ENCODE data around the gene AGPAT2. TPM values are rescaled to one million over a fixed set of nuclear protein-coding genes. Genes with fewer than 3 reads are reported as not detected.

Gene AGPAT2
- total and polyA plus RNA-seq, 2 of the 4 experiments (the other 2 are of a cell fraction) = 16.1 to 39.5 TPM

GRCh38 chr9:136701668-136702053 lies 14.4 kb upstream of the AGPAT2 start:
- dilution Hi-C loops (cut with HindIII; ENCODE audit: low sequenced_read_pairs, unreplicated experiment) = no loop called here
- CTCF ChIA-PET = no interaction called here
- no peak for ATAC-seq (ENCODE audit: low read depth)

More at GRCh38 chr9:136701668-136702053, 14.4 kb upstream of the AGPAT2 start:
- Histone ChIP-seq H2BK15ac (ENCODE audit: low read depth, low read length) (no peak overlapping the region), H2AK9ac (replicated peaks; ENCODE audit: low read depth, low read length, poor library complexity) (no peak overlapping the region), H3K9ac (ENCODE audit: low read depth, low read length) (no peak overlapping the region), H3K56ac (ENCODE audit: extremely low read depth, insufficient read depth, low read length) (no peak overlapping the region), H2AFZ (replicated peaks; ENCODE audit: low read length, poor library complexity) (no peak overlapping the region), H3K14ac (replicated peaks; ENCODE audit: low read depth, low read length) (no peak overlapping the region), H4K5ac (ENCODE audit: low read depth, low read length) (no peak overlapping the region), H3K27me3 (ENCODE audit: control insufficient read depth, insufficient read depth, low read length) (peaks cover 25% of the 10 kb centered on the region), H4K8ac (ENCODE audit: low read depth in 2 of 2, low read length in 2 of 2) (no peak overlapping the region), H3K36me3 (ENCODE audit: control insufficient read depth, insufficient read depth, low read length) (no peaks in the 10 kb centered on the region), H3K4me3 (ENCODE audit: insufficient read depth, low read depth, low read length) (no peak overlapping the region), H4K91ac (ENCODE audit: insufficient read depth, low read depth, low read length) (no peak overlapping the region), H3K4ac (ENCODE audit: low read depth, low read length) (no peak overlapping the region), H3K23ac (ENCODE audit: low read depth, low read length) (no peak overlapping the region), H3K18ac (ENCODE audit: low read depth, low read length) (no peak overlapping the region), H2BK20ac (ENCODE audit: low read depth, low read length) (no peak overlapping the region), H4K20me1 (ENCODE audit: insufficient read depth, low read length) (no peaks in the 10 kb centered on the region), H3K4me1 (ENCODE audit: control insufficient read depth, insufficient read depth, low read length) (0 out of 2 replicates have a peak, but pooled peaks cover 2% of the 10 kb centered on the region), H3K9me1 (ENCODE audit: insufficient read depth, low read length) (no peaks in the 10 kb centered on the region), H2AK5ac (ENCODE audit: low read depth, low read length) (no peak overlapping the region), H3K27ac (ENCODE audit: insufficient read depth, low read length) (no peak overlapping the region), H3K4me2 (ENCODE audit: low read depth, low read length) (no peak overlapping the region), H2BK120ac (ENCODE audit: low read depth, low read length) (no peak overlapping the region), H3K9me3 (ENCODE audit: control insufficient read depth, insufficient read depth, low read length) (no peaks in the 10 kb centered on the region), H3K79me1 (ENCODE audit: low read depth in 1 of 2, low read length in 2 of 2) (no peaks in the 10 kb centered on the region), H2BK5ac (ENCODE audit: low read depth, low read length, poor library complexity, severe bottlenecking) (no peak overlapping the region)
- TF ChIP-seq RFX5 (IDR thresholded peaks at IDR 0.05; ENCODE audit: low read depth, low read length) (no peak), MAFK (IDR thresholded peaks at IDR 0.05; ENCODE audit: low read depth, low read length) (no peak), BHLHE40 (IDR thresholded peaks at IDR 0.05; ENCODE audit: low read depth, low read length) (no peak), CEBPB (IDR thresholded peaks at IDR 0.05; ENCODE audit: low read depth, low read length) (no peak), NFE2L2 (IDR thresholded peaks at IDR 0.05; ENCODE audit: low read depth, low read length) (no peak), FOS (IDR thresholded peaks at IDR 0.05; ENCODE audit: low read depth, low read length) (no peak), RCOR1 (IDR thresholded peaks at IDR 0.05; ENCODE audit: insufficient replicate concordance, low read length) (no peak), CTCF (conservative IDR thresholded peaks at IDR 0.05; ENCODE audit: low read depth, low read length) (no peak), CHD1 (IDR thresholded peaks at IDR 0.05; ENCODE audit: low read depth, low read length) (no peak), MXI1 (IDR thresholded peaks at IDR 0.05; ENCODE audit: borderline replicate concordance, low read depth, low read length) (no peak), ELK1 (IDR thresholded peaks at IDR 0.05; ENCODE audit: borderline replicate concordance, low read depth, low read length) (no peak), SMC3 (IDR thresholded peaks at IDR 0.05; ENCODE audit: low read depth, low read length) (no peak), POLR2A (IDR thresholded peaks at IDR 0.05; ENCODE audit: low read depth, low read length) (no peak), MAZ (IDR thresholded peaks at IDR 0.05; ENCODE audit: borderline replicate concordance, low read depth, low read length) (no peak), RAD21 (IDR thresholded peaks at IDR 0.05; ENCODE audit: low read length) (no peak), USF2 (IDR thresholded peaks at IDR 0.05; ENCODE audit: low read depth, low read length) (no peak)
- BruUV-seq (replicated peaks) = no TSS peak
- POLR2A ChIA-PET (ENCODE audit: unreplicated experiment) = no interaction called here
- DNase-seq = no peak
- no CpG with 5 or more reads among the region's 10 CpGs for WGBS, 2 experiments (ENCODE audit: extremely low coverage in 2 of 2, insufficient read length in 1 of 2)
- intact Hi-C loops (cut with micrococcal nuclease) = no loop called here
- in situ Hi-C loops (cut with MboI; ENCODE audit: low sequenced_read_pairs) = no loop called here

Measured in IMR-90 (cell line).